ENCODE measurements around the gene LSG1.
"Not testable (repeated sequence)": the region's sequence is repeated elsewhere in the genome, so short reads cannot be mapped to it uniquely, and the experiment has no call there.

The LSG1 gene

GRCh38 chr3:194654443-194654842 lies 17.5 kb downstream of the LSG1 start:
- DNase-seq = no peak

GRCh38 chr3:194647747-194648146 lies 24.2 kb downstream of the LSG1 start:
- DNase-seq = no peak

GRCh38 chr3:194642769-194643168 lies 29.2 kb downstream of the LSG1 start:
- DNase-seq = no peak

- no peak for DNase-seq
Observed at GRCh38 chr3:194640829-194641228, 31.2 kb downstream of the LSG1 start.

- no peak for DNase-seq
Observed at GRCh38 chr3:194638991-194639605, 32.9 kb downstream of the LSG1 start.

GRCh38 chr3:194637541-194638400 lies 34.2 kb downstream of the LSG1 start:
- no peak for DNase-seq

- no peak for DNase-seq
Observed at GRCh38 chr3:194637066-194637465, 34.9 kb downstream of the LSG1 start.

- DNase-seq = peak; percentile 64
Observed at GRCh38 chr3:194633349-194634004, 38.5 kb downstream of the LSG1 start, which contains the start of gene TMEM44. Gene TMEM44 (minus strand): TSS chr3:194633419. CDS start chr3:194633215, 204 bp downstream.

- no peak for DNase-seq
Observed at GRCh38 chr3:194632809-194633348, 39.1 kb downstream of the LSG1 start.

GRCh38 chr3:194632226-194632808 lies 39.7 kb downstream of the LSG1 start:
- DNase-seq = no peak

- no peak for DNase-seq
Observed at GRCh38 chr3:194631696-194632095, 40.3 kb downstream of the LSG1 start.

GRCh38 chr3:194630681-194631080 lies 41.3 kb downstream of the LSG1 start:
- DNase-seq = not testable (repeated sequence)

GRCh38 chr3:194624956-194625355 lies 47.0 kb downstream of the LSG1 start:
- DNase-seq = no peak

- DNase-seq = no peak
Observed at GRCh38 chr3:194623449-194624290, 48.3 kb downstream of the LSG1 start.

GRCh38 chr3:194622621-194623340 lies 49.2 kb downstream of the LSG1 start:
- DNase-seq = no peak

- no peak for DNase-seq
Observed at GRCh38 chr3:194621947-194622346, 50.0 kb downstream of the LSG1 start.

- no peak for DNase-seq
Observed at GRCh38 chr3:194620196-194620595, 51.8 kb downstream of the LSG1 start.

- DNase-seq = no peak
Observed at GRCh38 chr3:194619741-194620140, 52.2 kb downstream of the LSG1 start.

GRCh38 chr3:194618858-194619608 lies 53.0 kb downstream of the LSG1 start:
- no peak for DNase-seq

- DNase-seq = no peak
Observed at GRCh38 chr3:194617827-194618226, 54.2 kb downstream of the LSG1 start.

Data from SIG-M5 (cell line).